GM06990 (cell line): ENCODE results near the gene SRC.

ENCODE experiments used
- DNase-seq: peaks from one replicate; pipeline ENCODE4 v3.0.0-alpha.2; 2011; ENCODE audit not compliant: insufficient read length; ENCODE audit errors: extremely low read depth
- H3K27me3 ChIP-seq: replicated peaks from 2 replicates; pipeline ENCODE4 v1.6.0; 2011; ENCODE audit warnings: low read length; ENCODE audit not compliant: control insufficient read depth, insufficient read depth
- H3K36me3 ChIP-seq: 2 replicates; pipeline ENCODE4 v1.5.1; 2011; ENCODE audit warnings: low read length; ENCODE audit not compliant: control insufficient read depth, insufficient read depth
- H3K4me3 ChIP-seq: replicated peaks from 2 replicates; pipeline ENCODE4 v1.5.1; 2011; ENCODE audit warnings: low read depth, mild to moderate bottlenecking, control low read depth, low read length
- CTCF ChIP-seq: IDR thresholded peaks from 2 replicates; pipeline ENCODE4 v1.5.1; 2011; ENCODE audit warnings: low read length, control low read depth, mild to moderate bottlenecking, inconsistent platforms; ENCODE audit not compliant: insufficient read depth, poor library complexity, severe bottlenecking

The SRC gene

GRCh38 chr20:37351689-37352607 is 6.0 kb downstream of the SRC start:
- Histone ChIP-seq H3K4me3 (no peak overlapping the region), H3K27me3 (no peaks in the 10 kb centered on the region), H3K36me3 (peaks cover 45% of the 10 kb centered on the region)
- no peak for DNase-seq
- TF ChIP-seq CTCF: no peak

DNA sequence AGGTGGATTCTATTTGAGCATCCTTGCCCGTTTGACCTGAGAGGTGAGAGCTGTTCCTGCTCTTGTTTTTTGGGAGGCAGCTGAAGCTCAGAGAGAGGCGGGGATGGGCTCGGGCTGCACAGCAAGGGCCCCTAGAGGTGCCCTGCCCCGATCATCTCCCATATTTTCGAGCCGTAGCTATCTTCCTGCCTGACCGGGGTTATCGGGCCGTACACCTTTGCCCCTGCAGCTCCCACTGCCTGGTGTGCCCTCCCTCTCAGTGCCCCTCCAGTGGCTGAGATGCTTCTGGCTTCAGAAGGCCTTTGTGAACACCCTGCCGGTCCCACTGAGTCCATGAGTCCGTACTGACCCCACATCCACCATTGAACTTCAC is 6.7 kb downstream of the SRC start:
- Histone ChIP-seq H3K27me3 (no peaks in the 10 kb centered on the region), H3K36me3 (peaks cover 46% of the 10 kb centered on the region), H3K4me3 (no peak overlapping the region)
- DNase-seq: no peak
- TF ChIP-seq CTCF: no peak

DNA sequence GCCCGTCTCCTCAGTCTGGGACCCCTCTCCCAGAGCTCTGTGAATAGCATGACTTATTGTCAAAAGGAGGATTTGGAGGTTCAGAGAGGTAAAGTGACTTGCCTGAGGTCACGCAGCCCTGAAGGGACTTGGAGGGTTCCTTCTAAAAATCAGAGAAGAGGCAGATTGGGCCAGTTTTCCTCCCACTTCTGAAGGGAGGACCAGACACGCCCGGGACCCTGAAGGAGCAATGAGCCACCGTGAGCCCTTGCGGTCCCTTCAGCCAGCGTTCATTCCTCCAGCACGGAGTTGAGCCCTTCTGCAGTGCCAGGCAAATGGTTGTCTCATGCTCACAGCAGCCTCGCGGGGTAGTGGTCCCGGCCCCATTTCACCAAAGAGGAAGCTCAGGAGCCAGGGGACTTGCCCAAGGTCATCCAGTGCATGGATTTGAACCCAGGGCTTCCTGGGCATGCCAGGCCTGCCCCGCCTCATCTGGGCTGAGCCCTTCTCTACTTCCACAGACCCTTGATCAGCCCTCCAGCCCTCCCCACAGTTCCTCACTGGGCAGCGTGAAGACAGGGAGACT is 7.4 kb downstream of the SRC start:
- H3K27me3 ChIP-seq: no peaks in the 10 kb centered on the region
- no peak overlapping the region for H3K4me3 ChIP-seq
- no peak for TF ChIP-seq CTCF
- DNase-seq: no peak
- H3K36me3 ChIP-seq: peaks cover 44% of the 10 kb centered on the region

DNA sequence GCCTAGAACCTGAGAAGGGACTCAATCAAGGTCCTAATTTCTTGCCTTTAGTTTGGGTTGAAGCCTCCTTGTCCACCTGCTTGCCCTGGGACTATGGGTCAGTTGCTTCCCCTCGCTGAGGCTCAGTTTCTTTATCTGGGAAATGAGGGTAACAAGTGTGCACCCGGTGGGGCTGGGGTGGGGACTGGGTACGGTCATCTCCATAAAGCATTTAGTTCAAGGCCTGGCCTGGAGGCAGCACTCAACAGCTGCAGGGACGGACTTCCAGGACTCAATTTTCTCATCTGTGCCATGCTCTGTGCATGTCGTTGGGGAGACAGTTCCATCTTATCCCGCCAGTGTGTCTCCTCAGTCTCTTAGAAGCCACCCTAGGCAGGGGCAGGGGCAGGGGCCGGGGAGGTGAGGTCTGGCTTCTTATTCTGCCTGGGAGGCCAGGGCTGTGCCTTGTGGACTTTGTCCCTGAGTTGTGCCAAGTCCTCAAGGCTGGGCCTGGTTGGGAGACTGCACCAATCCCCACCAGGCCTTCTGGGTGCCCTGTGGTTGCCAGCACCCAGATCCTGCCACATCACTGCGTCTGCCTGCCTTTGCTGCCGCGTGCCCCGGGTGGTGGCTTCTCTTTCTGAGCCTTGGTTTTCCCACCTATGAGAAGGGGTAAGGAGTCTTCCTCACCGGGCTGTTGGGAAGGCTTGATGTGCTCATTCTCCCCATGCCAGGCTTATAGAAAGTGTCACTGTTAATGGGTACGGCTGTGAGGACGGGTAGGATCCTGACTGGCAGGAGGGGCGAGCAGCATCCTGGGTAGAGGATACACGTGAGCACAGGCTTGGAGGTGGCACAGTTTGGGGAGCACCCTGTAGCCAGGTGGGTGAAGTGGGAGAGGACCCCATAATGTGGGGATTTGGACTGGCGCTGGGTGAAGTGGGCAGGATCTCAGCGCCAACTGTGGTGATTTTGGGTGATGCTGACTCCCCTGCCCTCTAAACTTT is 8.6 kb downstream of the SRC start:
- H3K4me3 ChIP-seq: no peak overlapping the region

More for the DNA sequence above, 8.6 kb downstream of the SRC start:
- peaks cover 45% of the 10 kb centered on the region for H3K36me3 ChIP-seq
- H3K27me3 ChIP-seq: no peaks in the 10 kb centered on the region
- no peak for DNase-seq
- no peak for TF ChIP-seq CTCF
